HepG2 (cell line): ENCODE data around the gene CIAO3. TPM values are rescaled to one million over a fixed set of nuclear protein-coding genes. Genes with fewer than 3 reads are reported as not detected.

Experiments used
- CHD2 ChIP-seq: IDR thresholded peaks from 2 replicates; pipeline ENCODE4 v1.6.1; 2011; ENCODE audit warnings: low read depth, low read length, improper control_type of control experiment
- HOXA3 ChIP-seq: sonication (generic); formaldehyde crosslinking; IDR thresholded peaks from 2 replicates; pipeline ENCODE4 v1.5.0; 2020; ENCODE audit warnings: missing genetic modification reagents
- KDM2A ChIP-seq: sonication (generic); formaldehyde crosslinking; IDR thresholded peaks from 2 replicates; pipeline ENCODE4 v1.4.0; 2020; ENCODE audit warnings: low read depth, missing genetic modification reagents, borderline replicate concordance
- KLF12 ChIP-seq: sonication (generic); formaldehyde crosslinking; IDR thresholded peaks from 2 replicates; pipeline ENCODE4 v1.4.0; 2020; ENCODE audit warnings: missing genetic modification reagents, borderline replicate concordance
- LCORL ChIP-seq, 2 experiments: fragments of 450-650 bp in 1 of 2; sonication (generic) in 1 of 2; formaldehyde crosslinking in 1 of 2; IDR thresholded peaks; 2 replicates each; pipeline versions ENCODE4 v1.5.0 to v1.6.1; 2017 to 2020; ENCODE audit warnings: antibody characterized with exemption in 1 of 2, missing genetic modification reagents in 1 of 2
- RXRB ChIP-seq: IDR thresholded peaks from 2 replicates; pipeline ENCODE4 v1.6.1; 2016; ENCODE audit warnings: borderline replicate concordance, missing genetic modification reagents, missing compliant biosample characterization
- SAP130 ChIP-seq: IDR thresholded peaks from 2 replicates; pipeline ENCODE4 v1.6.1; 2016; ENCODE audit warnings: low read depth
- STAG1 ChIP-seq: sonication (generic); formaldehyde crosslinking; IDR thresholded peaks from 2 replicates; pipeline ENCODE4 v1.4.0; 2020; ENCODE audit warnings: missing genetic modification reagents
- TBX2 ChIP-seq: sonication (generic); formaldehyde crosslinking; IDR thresholded peaks from 2 replicates; pipeline ENCODE4 v1.5.0; 2020; ENCODE audit warnings: missing genetic modification reagents, mild to moderate bottlenecking, borderline replicate concordance
- ZBTB7B ChIP-seq: sonication (generic); formaldehyde crosslinking; IDR thresholded peaks from 2 replicates; pipeline ENCODE4 v1.4.0; 2020; ENCODE audit warnings: missing genetic modification reagents
- ZFY ChIP-seq: sonication (generic); formaldehyde crosslinking; IDR thresholded peaks from 2 replicates; pipeline ENCODE4 v1.4.0; 2020; ENCODE audit warnings: missing genetic modification reagents
- ZNF274 ChIP-seq: sonication (generic); formaldehyde crosslinking; IDR thresholded peaks from 2 replicates; pipeline ENCODE4 v1.5.1; 2020; ENCODE audit warnings: mild to moderate bottlenecking, missing genetic modification reagents
- ZNF33B ChIP-seq: sonication (generic); formaldehyde crosslinking; IDR thresholded peaks from 2 replicates; pipeline ENCODE4 v1.5.1; 2020; ENCODE audit warnings: mild to moderate bottlenecking, missing genetic modification reagents
- ZNF468 ChIP-seq: sonication (generic); formaldehyde crosslinking; IDR thresholded peaks from 2 replicates; pipeline ENCODE4 v1.8.0; 2022; ENCODE audit warnings: mild to moderate bottlenecking, moderate library complexity, missing genetic modification reagents
- ZNF670 ChIP-seq: sonication (generic); formaldehyde crosslinking; IDR thresholded peaks from 2 replicates; pipeline ENCODE4 v1.8.0; 2022; ENCODE audit warnings: mild to moderate bottlenecking, missing genetic modification reagents, borderline replicate concordance
- ZNF788 ChIP-seq: sonication (generic); formaldehyde crosslinking; IDR thresholded peaks from 2 replicates; pipeline ENCODE4 v1.5.0; 2020; ENCODE audit warnings: mild to moderate bottlenecking, missing genetic modification reagents, borderline replicate concordance
- ZNF850 ChIP-seq: sonication (generic); formaldehyde crosslinking; conservative IDR thresholded peaks from 2 replicates; pipeline ENCODE4 v1.9.0; 2021; ENCODE audit warnings: mild to moderate bottlenecking, missing genetic modification reagents
- polyA plus RNA-seq, 8 experiments: library from polyadenylated mRNA; depleted of rRNA in 3 of 8; stranded (reverse) in 7 of 8; unstranded in 1 of 8; fragments of >200 nt; fragmentation: Illumina TruSeq in 4 of 8; extraction: Trizol in 4 of 8; gene quantifications; 2 replicates each; pipeline versions ENCODE4 v1.2.1 to v1.2.3, GENCODE V29; 2011 to 2016; ENCODE audit warnings: low read depth in 4 of 8, missing spikeins in 1 of 8, mixed read lengths in 1 of 8; ENCODE audit not compliant: insufficient read depth in 1 of 8
- total RNA-seq, 5 experiments: library from RNA; depleted of rRNA; stranded (reverse); fragments of >200 nt; fragmentation: Illumina TruSeq; extraction: Trizol; gene quantifications; 2 replicates each; pipeline ENCODE4 v1.2.3, GENCODE V29; 2016; ENCODE audit warnings: low read depth in 1 of 5
- TF ChIP-seq, protein P1 (sequence below): sonication (generic); formaldehyde crosslinking; IDR thresholded peaks from 2 replicates; pipeline ENCODE4 v1.4.0; 2020; ENCODE audit warnings: missing genetic modification reagents
- TF ChIP-seq, protein P2 (sequence below): sonication (generic); formaldehyde crosslinking; IDR thresholded peaks from 2 replicates; pipeline ENCODE4 v1.5.0; 2020; ENCODE audit warnings: mild to moderate bottlenecking, missing genetic modification reagents, moderate library complexity
- TF ChIP-seq, protein P3 (sequence below): sonication (generic); formaldehyde crosslinking; IDR thresholded peaks from 2 replicates; pipeline ENCODE4 v1.8.0; 2022; ENCODE audit warnings: mild to moderate bottlenecking, missing genetic modification reagents
- TF ChIP-seq, protein P4 (sequence below): sonication (generic); formaldehyde crosslinking; IDR thresholded peaks from 2 replicates; pipeline ENCODE4 v1.4.0; 2020; ENCODE audit warnings: missing genetic modification reagents

CIAO3 gene
- total and polyA plus RNA-seq, 2 of the 13 experiments (the other 11 are each of a cell fraction or from before 2014, with no cell fraction given): 21.7 to 25.0 TPM

DNA sequence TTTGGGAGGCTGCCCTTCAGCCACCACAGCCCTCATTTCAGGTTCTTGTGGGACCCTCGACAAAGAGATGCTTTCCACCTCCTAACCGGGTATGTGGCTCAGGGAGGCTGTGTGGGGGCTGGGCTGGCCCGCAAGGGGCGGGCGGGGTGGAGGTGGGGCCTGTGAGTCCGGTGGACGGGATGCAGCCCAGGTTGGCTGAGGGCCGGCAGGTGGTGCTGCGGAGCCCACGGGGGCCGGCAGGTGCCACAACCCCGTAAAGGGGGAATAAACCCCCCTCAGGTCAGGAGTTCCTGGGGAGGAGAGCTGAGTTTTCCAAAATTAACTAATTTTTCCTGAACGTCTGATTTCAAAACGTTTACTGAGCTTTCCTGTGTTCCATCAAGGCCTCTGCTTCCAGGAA, 4.9 kb upstream of the CIAO3 start (continued):
- TF ChIP-seq ZNF670 (CRISPR knock-in tag): no peak
- no peak for TF ChIP-seq ZNF33B (CRISPR knock-in tag)
- TF ChIP-seq CHD2: 0 out of 2 replicates have a peak, but pooled peaks have one; percentile 26
- TF ChIP-seq ZNF274 (CRISPR knock-in tag): no peak
- no peak for TF ChIP-seq TBX2 (CRISPR knock-in tag)
- TF ChIP-seq RXRB (CRISPR knock-in tag): no peak
- TF ChIP-seq ZNF468 (CRISPR knock-in tag): no peak
- TF ChIP-seq, protein P1, sequence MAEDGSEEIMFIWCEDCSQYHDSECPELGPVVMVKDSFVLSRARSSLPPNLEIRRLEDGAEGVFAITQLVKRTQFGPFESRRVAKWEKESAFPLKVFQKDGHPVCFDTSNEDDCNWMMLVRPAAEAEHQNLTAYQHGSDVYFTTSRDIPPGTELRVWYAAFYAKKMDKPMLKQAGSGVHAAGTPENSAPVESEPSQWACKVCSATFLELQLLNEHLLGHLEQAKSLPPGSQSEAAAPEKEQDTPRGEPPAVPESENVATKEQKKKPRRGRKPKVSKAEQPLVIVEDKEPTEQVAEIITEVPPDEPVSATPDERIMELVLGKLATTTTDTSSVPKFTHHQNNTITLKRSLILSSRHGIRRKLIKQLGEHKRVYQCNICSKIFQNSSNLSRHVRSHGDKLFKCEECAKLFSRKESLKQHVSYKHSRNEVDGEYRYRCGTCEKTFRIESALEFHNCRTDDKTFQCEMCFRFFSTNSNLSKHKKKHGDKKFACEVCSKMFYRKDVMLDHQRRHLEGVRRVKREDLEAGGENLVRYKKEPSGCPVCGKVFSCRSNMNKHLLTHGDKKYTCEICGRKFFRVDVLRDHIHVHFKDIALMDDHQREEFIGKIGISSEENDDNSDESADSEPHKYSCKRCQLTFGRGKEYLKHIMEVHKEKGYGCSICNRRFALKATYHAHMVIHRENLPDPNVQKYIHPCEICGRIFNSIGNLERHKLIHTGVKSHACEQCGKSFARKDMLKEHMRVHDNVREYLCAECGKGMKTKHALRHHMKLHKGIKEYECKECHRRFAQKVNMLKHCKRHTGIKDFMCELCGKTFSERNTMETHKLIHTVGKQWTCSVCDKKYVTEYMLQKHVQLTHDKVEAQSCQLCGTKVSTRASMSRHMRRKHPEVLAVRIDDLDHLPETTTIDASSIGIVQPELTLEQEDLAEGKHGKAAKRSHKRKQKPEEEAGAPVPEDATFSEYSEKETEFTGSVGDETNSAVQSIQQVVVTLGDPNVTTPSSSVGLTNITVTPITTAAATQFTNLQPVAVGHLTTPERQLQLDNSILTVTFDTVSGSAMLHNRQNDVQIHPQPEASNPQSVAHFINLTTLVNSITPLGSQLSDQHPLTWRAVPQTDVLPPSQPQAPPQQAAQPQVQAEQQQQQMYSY (CRISPR knock-in tag): peak; percentile 67
- no peak for TF ChIP-seq LCORL (IDR thresholded peaks at IDR 0.05)
- 0 out of 2 replicates have a peak, but pooled peaks have one; percentile 14 for TF ChIP-seq LCORL (CRISPR knock-in tag; IDR thresholded peaks at IDR 0.05)
- TF ChIP-seq KDM2A (CRISPR knock-in tag): peak; percentile 37; the same call in 1 of the 2 replicates
- no peak for TF ChIP-seq ZNF850
- TF ChIP-seq, protein P2, sequence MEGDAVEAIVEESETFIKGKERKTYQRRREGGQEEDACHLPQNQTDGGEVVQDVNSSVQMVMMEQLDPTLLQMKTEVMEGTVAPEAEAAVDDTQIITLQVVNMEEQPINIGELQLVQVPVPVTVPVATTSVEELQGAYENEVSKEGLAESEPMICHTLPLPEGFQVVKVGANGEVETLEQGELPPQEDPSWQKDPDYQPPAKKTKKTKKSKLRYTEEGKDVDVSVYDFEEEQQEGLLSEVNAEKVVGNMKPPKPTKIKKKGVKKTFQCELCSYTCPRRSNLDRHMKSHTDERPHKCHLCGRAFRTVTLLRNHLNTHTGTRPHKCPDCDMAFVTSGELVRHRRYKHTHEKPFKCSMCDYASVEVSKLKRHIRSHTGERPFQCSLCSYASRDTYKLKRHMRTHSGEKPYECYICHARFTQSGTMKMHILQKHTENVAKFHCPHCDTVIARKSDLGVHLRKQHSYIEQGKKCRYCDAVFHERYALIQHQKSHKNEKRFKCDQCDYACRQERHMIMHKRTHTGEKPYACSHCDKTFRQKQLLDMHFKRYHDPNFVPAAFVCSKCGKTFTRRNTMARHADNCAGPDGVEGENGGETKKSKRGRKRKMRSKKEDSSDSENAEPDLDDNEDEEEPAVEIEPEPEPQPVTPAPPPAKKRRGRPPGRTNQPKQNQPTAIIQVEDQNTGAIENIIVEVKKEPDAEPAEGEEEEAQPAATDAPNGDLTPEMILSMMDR: peak; percentile 80
- no peak for TF ChIP-seq ZFY (CRISPR knock-in tag)
- TF ChIP-seq, protein P3, sequence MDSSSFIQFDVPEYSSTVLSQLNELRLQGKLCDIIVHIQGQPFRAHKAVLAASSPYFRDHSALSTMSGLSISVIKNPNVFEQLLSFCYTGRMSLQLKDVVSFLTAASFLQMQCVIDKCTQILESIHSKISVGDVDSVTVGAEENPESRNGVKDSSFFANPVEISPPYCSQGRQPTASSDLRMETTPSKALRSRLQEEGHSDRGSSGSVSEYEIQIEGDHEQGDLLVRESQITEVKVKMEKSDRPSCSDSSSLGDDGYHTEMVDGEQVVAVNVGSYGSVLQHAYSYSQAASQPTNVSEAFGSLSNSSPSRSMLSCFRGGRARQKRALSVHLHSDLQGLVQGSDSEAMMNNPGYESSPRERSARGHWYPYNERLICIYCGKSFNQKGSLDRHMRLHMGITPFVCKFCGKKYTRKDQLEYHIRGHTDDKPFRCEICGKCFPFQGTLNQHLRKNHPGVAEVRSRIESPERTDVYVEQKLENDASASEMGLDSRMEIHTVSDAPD: no peak
- TF ChIP-seq HOXA3: no peak
- peak; percentile 17; the same call in 1 of the 2 replicates for TF ChIP-seq ZNF788 (CRISPR knock-in tag)
- peak; percentile 51 for TF ChIP-seq STAG1
- TF ChIP-seq SAP130 (CRISPR knock-in tag): 0 out of 2 replicates have a peak, but pooled peaks have one; percentile 13
- TF ChIP-seq ZBTB7B: 0 out of 2 replicates have a peak, but pooled peaks have one; percentile 30
- no peak for TF ChIP-seq KLF12 (CRISPR knock-in tag)
- TF ChIP-seq, protein P4, sequence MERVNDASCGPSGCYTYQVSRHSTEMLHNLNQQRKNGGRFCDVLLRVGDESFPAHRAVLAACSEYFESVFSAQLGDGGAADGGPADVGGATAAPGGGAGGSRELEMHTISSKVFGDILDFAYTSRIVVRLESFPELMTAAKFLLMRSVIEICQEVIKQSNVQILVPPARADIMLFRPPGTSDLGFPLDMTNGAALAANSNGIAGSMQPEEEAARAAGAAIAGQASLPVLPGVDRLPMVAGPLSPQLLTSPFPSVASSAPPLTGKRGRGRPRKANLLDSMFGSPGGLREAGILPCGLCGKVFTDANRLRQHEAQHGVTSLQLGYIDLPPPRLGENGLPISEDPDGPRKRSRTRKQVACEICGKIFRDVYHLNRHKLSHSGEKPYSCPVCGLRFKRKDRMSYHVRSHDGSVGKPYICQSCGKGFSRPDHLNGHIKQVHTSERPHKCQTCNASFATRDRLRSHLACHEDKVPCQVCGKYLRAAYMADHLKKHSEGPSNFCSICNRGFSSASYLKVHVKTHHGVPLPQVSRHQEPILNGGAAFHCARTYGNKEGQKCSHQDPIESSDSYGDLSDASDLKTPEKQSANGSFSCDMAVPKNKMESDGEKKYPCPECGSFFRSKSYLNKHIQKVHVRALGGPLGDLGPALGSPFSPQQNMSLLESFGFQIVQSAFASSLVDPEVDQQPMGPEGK (CRISPR knock-in tag): peak; percentile 73; the same call in 1 of the 2 replicates
